K562 (cell line): Measurements from ENCODE around the gene SEC14L5. TPM values are rescaled to one million over a fixed set of nuclear protein-coding genes. Genes with fewer than 3 reads are reported as not detected.

Experiments used
- ATF1 ChIP-seq, 2 experiments: fragments of 450-650 bp in 1 of 2; IDR thresholded peaks; 2 replicates each; pipeline ENCODE4 v1.6.1; 2016; ENCODE audit warnings: missing compliant biosample characterization in 1 of 2, missing genetic modification characterization in 1 of 2
- BCOR ChIP-seq: fragments of 450-650 bp; IDR thresholded peaks from 2 replicates; pipeline ENCODE4 v1.6.1; 2016
- CREBBP ChIP-seq: IDR thresholded peaks from one replicate; pipeline ENCODE4 v1.6.1; 2012; ENCODE audit warnings: low read depth, mild to moderate bottlenecking, control low read depth, inconsistent platforms, low read length
- E2F3 ChIP-seq: fragments of 250-450 bp; sonication (Bioruptor Pico); IDR thresholded peaks from 2 replicates; pipeline ENCODE4 v1.4.0; 2020; ENCODE audit warnings: mild to moderate bottlenecking
- E2F8 ChIP-seq: fragments of 450-650 bp; IDR thresholded peaks from 2 replicates; pipeline ENCODE4 v1.7.1; 2018; ENCODE audit warnings: mild to moderate bottlenecking, low read depth; ENCODE audit not compliant: partially characterized antibody
- FUS ChIP-seq: fragments of 200-400 bp; formaldehyde crosslinking; optimal IDR thresholded peaks from 2 replicates; pipeline ENCODE3; 2017; ENCODE audit warnings: low read depth, low read length
- HDAC1 ChIP-seq, 2 experiments: fragments of 450-650 bp; IDR thresholded peaks; 2 replicates each; pipeline ENCODE4 v1.6.1; 2016 to 2017; ENCODE audit warnings: inconsistent platforms in 1 of 2, mild to moderate bottlenecking in 1 of 2, moderate library complexity in 1 of 2
- HMG20A ChIP-seq: fragments of 450-650 bp; formaldehyde crosslinking; conservative IDR thresholded peaks from 2 replicates; pipeline ENCODE4 v1.4.0; 2020; ENCODE audit warnings: mild to moderate bottlenecking, mixed read lengths
- HNRNPK ChIP-seq: fragments of 200-400 bp; formaldehyde crosslinking; IDR thresholded peaks from one replicate; pipeline ENCODE4 v1.6.1; 2018; ENCODE audit warnings: mild to moderate bottlenecking, low read depth, low read length; ENCODE audit not compliant: poor library complexity, severe bottlenecking
- KAT2B ChIP-seq: IDR thresholded peaks from one replicate; pipeline ENCODE4 v1.6.1; 2012; ENCODE audit warnings: low read depth, mild to moderate bottlenecking, control low read depth, inconsistent platforms, low read length, moderate library complexity
- KLF10 ChIP-seq: fragments of 250-450 bp; sonication (Bioruptor Pico); IDR thresholded peaks from 2 replicates; pipeline ENCODE4 v1.6.1; 2021; ENCODE audit warnings: matching md5 sums
- MXD1 ChIP-seq: fragments of 250-450 bp; sonication (Bioruptor Pico); IDR thresholded peaks from 2 replicates; pipeline ENCODE4 v1.8.0; 2021; ENCODE audit warnings: borderline replicate concordance, mild to moderate bottlenecking, moderate library complexity; ENCODE audit not compliant: poor library complexity, severe bottlenecking
- NFE2 ChIP-seq: IDR thresholded peaks from 2 replicates; pipeline ENCODE4 v1.6.1; 2014; ENCODE audit warnings: antibody characterized with exemption, low read depth
- PHB2 ChIP-seq: fragments of 450-650 bp; IDR thresholded peaks from 2 replicates; pipeline ENCODE4 v1.6.1; 2017; ENCODE audit warnings: low read depth
- SNAPC5 ChIP-seq: fragments of 250-450 bp; sonication (Bioruptor Pico); IDR thresholded peaks from 2 replicates; pipeline ENCODE4 v1.8.0; 2021; ENCODE audit warnings: moderate library complexity, mild to moderate bottlenecking, inconsistent platforms
- SRSF3 ChIP-seq: fragments of 200-400 bp; formaldehyde crosslinking; IDR thresholded peaks from 2 replicates; pipeline ENCODE4 v1.6.1; 2016; ENCODE audit warnings: mild to moderate bottlenecking, low read length, moderate library complexity; ENCODE audit not compliant: insufficient read depth
- STAG1 ChIP-seq: sonication (generic); formaldehyde crosslinking; IDR thresholded peaks from 2 replicates; pipeline ENCODE4 v1.5.0; 2020; ENCODE audit warnings: missing genetic modification reagents, borderline replicate concordance
- STAT5A ChIP-seq: IDR thresholded peaks from 2 replicates; pipeline ENCODE4 v1.6.1; 2012; ENCODE audit warnings: low read length, inconsistent platforms, borderline replicate concordance
- TBP ChIP-seq: optimal IDR thresholded peaks from 2 replicates; pipeline ENCODE3; 2011; ENCODE audit warnings: low read depth, low read length, improper control_type of control experiment
- TEAD4 ChIP-seq, 2 experiments: sonication (generic) in 1 of 2; formaldehyde crosslinking in 1 of 2; IDR thresholded peaks; 2 replicates each; pipeline versions ENCODE4 v1.6.1 to v1.8.0; 2012 to 2022; ENCODE audit warnings: borderline replicate concordance in 1 of 2, inconsistent platforms in 1 of 2, low read length in 1 of 2, mild to moderate bottlenecking in 1 of 2, missing genetic modification reagents in 1 of 2
- ZBTB12 ChIP-seq: fragments of 250-450 bp; sonication (Bioruptor Pico); IDR thresholded peaks from 2 replicates; pipeline ENCODE4 v1.4.0; 2020
- ZNF644 ChIP-seq: fragments of 200-800 bp; sonication (Bioruptor generic); IDR thresholded peaks from 2 replicates; pipeline ENCODE4 v1.6.1; 2016; ENCODE audit warnings: low read depth, missing genetic modification characterization, missing compliant biosample characterization
- polyA plus RNA-seq, 8 experiments: library from polyadenylated mRNA; depleted of rRNA in 4 of 8; stranded (reverse) in 5 of 8; unstranded in 3 of 8; fragments of >200 nt; fragmentation: Nextera tagmentation in 2 of 8; fragmentation: Illumina TruSeq in 1 of 8; extraction: Ambion mirVana in 2 of 8; extraction: Trizol in 1 of 8; gene quantifications; 2 replicates each; pipeline versions ENCODE4 v1.2.1 to v1.2.3, GENCODE V29; 2011 to 2014; ENCODE audit warnings: inconsistent platforms in 1 of 8, missing spikeins in 1 of 8
- total RNA-seq, 7 experiments: library from RNA; depleted of rRNA in 6 of 7; stranded (reverse); fragments of >200 nt in 6 of 7; fragmentation: Illumina TruSeq in 2 of 7; extraction: Trizol in 2 of 7; gene quantifications; 2 replicates each; pipeline versions ENCODE4 v1.2.1 to v1.2.3, GENCODE V29; 2011 to 2021; ENCODE audit warnings: low replicate concordance in 1 of 7

Gene SEC14L5
- total and polyA plus RNA-seq, 9 of the 15 experiments (the other 6 are each of a cell fraction or from before 2014, with no cell fraction given): 0.11 TPM; not detected in 8

- TF ChIP-seq ATF1 (CRISPR knock-in tag; IDR thresholded peaks at IDR 0.05): no peak
- peak; percentile 48; the same call in 1 of the 2 replicates for TF ChIP-seq ATF1 (tag; IDR thresholded peaks at IDR 0.05)
- no peak for TF ChIP-seq E2F8
- TF ChIP-seq NFE2: no peak
- no peak for TF ChIP-seq PHB2
- no peak for TF ChIP-seq FUS
- no peak for TF ChIP-seq KLF10 (CRISPR knock-in tag)
- TF ChIP-seq STAT5A: no peak
- peak; percentile 77 to 99; a peak in 3 of 4 replicates for TF ChIP-seq HDAC1 (IDR thresholded peaks at IDR 0.05)
- TF ChIP-seq HNRNPK: no peak
- TF ChIP-seq TEAD4 (IDR thresholded peaks at IDR 0.05; ENCODE audit: low read length): no peak
- no peak for TF ChIP-seq TEAD4 (CRISPR knock-in tag; IDR thresholded peaks at IDR 0.05; ENCODE audit: borderline replicate concordance)
- peak; percentile 83; the same call in 1 of the 2 replicates for TF ChIP-seq ZNF644 (tag)
- TF ChIP-seq CREBBP: no peak
- no peak for TF ChIP-seq STAG1 (CRISPR knock-in tag)
- TF ChIP-seq BCOR: no peak
- TF ChIP-seq KAT2B: no peak
- peak; percentile 89 for TF ChIP-seq TBP
- TF ChIP-seq E2F3 (CRISPR knock-in tag): no peak
- peak; percentile 89 for TF ChIP-seq MXD1
- no peak for TF ChIP-seq SRSF3
- no peak for TF ChIP-seq HMG20A (CRISPR knock-in tag)
- no peak for TF ChIP-seq ZBTB12 (CRISPR knock-in tag)
- TF ChIP-seq SNAPC5: no peak
These were observed 75.4 kb downstream of the SEC14L5 start, which contains the start of gene NAGPA (continued) for GRCh38 chr16:5033256-5034166.
